ENCODE results near the gene LANCL1.

The LANCL1 gene

DNA sequence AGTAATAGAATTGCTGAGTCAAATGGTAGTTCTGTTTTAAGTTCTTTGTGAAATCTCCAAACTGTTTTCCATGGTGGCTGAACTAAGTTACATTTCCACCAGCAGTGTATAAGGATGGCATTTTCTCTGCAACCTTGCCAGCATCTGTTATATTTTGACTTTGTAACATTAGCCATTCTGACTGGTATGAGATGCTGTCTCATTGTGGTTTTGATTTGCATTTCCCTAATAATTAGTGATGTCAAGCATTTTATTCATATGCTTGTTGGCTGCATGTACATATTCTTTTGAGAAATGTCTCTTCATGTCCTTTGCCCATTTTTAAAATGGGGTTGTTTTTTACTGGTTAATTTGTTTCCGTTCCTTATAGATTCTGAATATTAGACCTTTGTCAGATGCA, 63.9 kb downstream of the LANCL1 start:
- no peak for DNase-seq

DNA sequence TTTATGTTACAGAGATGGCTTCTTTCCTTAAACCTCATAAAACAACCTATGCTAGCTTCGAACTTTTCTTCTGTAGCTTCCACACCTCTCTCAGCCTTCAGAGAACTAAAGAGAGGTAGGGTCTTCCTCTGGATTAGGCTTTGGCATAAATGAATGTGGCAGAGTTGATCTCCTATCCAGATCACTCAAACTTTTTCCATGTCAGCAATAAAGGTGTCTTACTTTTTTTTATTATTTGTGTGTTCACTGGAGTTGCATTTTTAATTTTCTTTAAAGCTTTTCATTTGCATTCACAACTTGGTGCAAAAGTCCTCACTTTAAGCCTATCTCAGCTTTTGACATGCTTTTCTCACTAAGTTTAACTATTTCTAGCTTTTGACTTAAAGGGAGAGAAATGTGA, 66.0 kb downstream of the LANCL1 start:
- no peak for DNase-seq

DNA sequence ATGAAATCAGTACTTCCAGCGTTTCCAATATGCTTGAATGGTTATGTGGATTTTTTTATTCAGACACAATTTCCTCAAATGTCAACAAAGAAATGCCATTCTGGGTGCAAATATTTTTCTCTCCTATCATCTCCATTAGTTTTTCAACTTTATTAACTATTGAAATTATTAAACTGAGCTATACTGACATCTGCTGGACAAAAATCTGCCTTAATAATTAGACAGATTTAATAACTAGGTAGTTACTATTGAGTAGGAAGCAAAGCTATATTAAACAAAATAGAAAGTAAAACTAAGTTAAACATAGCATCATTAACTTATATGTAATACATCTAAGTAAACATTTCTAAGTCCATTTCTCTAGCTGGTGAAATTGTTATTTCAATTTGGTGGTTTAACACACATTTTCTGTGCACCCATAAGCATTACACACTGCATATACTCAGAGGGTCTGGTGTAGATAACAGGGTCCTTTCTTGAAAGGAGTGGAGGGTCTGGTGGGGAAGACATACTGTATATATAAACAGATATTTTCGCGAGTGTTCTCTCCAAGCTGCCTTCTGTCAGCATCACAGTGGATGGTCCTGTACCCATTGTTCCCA, 77.0 kb downstream of the LANCL1 start:
- no peak for DNase-seq

DNA sequence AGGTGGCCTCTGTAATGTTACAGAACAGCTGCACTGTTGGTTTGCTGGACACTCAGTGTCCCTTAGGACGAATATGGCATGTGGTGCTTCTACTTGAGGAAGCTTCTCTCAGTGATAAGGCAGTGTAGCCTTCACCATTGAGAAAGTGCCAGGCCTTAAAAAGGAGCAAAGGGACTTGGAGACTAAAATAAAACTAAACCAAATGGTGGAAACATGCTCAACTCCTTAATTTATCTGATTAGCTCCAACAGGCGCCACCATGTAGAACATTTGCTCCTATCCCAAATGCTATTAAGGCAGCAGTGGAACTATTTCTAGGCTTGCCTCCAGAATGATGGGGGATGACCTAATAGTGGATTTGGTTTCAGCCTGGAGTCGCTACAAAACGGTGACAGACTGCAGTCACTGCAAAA, 84.1 kb downstream of the LANCL1 start:
- DNase-seq, result no peak

- no peak for DNase-seq
These were observed 86.7 kb downstream of the LANCL1 start for GRCh38 chr2:210389856-210390255.

GRCh38 chr2:210388148-210388547, 88.4 kb downstream of the LANCL1 start:
- DNase-seq, result no peak

- DNase-seq, result no peak
These were observed 89.5 kb downstream of the LANCL1 start for GRCh38 chr2:210387074-210387473.

All from amygdala (tissue), 56 donors.